Ovary (tissue), 3 donors: Measurements from ENCODE around the gene DARS2.

ENCODE experiments used
- CTCF ChIP-seq, 3 donors: fragments of 450-650 bp in 2 of 3; fragments of 200-600 bp in 1 of 3; IDR thresholded peaks; one replicate each; pipeline versions ENCODE4 v1.5.1 to v1.8.0; 2016 to 2022; ENCODE audit warnings: antibody characterized with exemption in 3 of 3, mild to moderate bottlenecking in 1 of 3
- POLR2A ChIP-seq: fragments of 450-650 bp; IDR thresholded peaks from one replicate; pipeline ENCODE4 v1.6.1; 2017; ENCODE audit warnings: antibody characterized with exemption, mild to moderate bottlenecking, moderate library complexity
- donor health status: DM: no; HTN: no; CAD: no.

- TF ChIP-seq CTCF (IDR thresholded peaks at IDR 0.05) (no peak), POLR2A (no peak)
These were observed at the start of gene DARS2, which contains the start of gene CENPL for GRCh38 chr1:173824315-173825081.
